OCI-LY1 (cell line): ENCODE results near the gene TMEM196.

ENCODE experiments used
- H2AFZ ChIP-seq: fragments of 200-600 bp; sonication (generic), shearing (Covaris generic); 2 replicates; pipeline ENCODE4 v1.6.0; 2014; ENCODE audit warnings: antibody characterized with exemption, mild to moderate bottlenecking, low read length
- H3F3A ChIP-seq: fragments of 200-600 bp; sonication (generic), shearing (Covaris generic); 2 replicates; pipeline ENCODE4 v1.6.0; 2014; ENCODE audit warnings: mild to moderate bottlenecking, antibody characterized with exemption, low read length, moderate library complexity; ENCODE audit not compliant: insufficient read depth
- H3K27ac ChIP-seq: fragments of 200-600 bp; sonication (generic); 2 replicates; pipeline ENCODE4 v1.5.1; 2014; ENCODE audit warnings: low read length, mixed run types, mild to moderate bottlenecking, low read depth; ENCODE audit not compliant: poor library complexity, severe bottlenecking
- H3K27me3 ChIP-seq: fragments of 200-600 bp; sonication (generic); 2 replicates; pipeline ENCODE4 v1.6.0; 2014; ENCODE audit warnings: antibody characterized with exemption, mild to moderate bottlenecking, low read length, moderate library complexity; ENCODE audit not compliant: insufficient read depth
- H3K36me3 ChIP-seq: fragments of 200-600 bp; sonication (generic); 2 replicates; pipeline ENCODE4 v1.6.1; 2014; ENCODE audit warnings: mild to moderate bottlenecking, antibody characterized with exemption, low read length, moderate library complexity, mixed read lengths; ENCODE audit not compliant: insufficient read depth
- H3K4me1 ChIP-seq: fragments of 200-600 bp; sonication (generic); 2 replicates; pipeline ENCODE4 v1.5.1; 2014; ENCODE audit warnings: mild to moderate bottlenecking, low read length, moderate library complexity; ENCODE audit not compliant: insufficient read depth, severe bottlenecking
- H3K4me2 ChIP-seq: fragments of 200-600 bp; sonication (generic), shearing (Covaris generic); 2 replicates; pipeline ENCODE4 v1.6.1; 2014; ENCODE audit warnings: low read length
- H3K4me3 ChIP-seq: fragments of 200-600 bp; sonication (generic); 2 replicates; pipeline ENCODE4 v1.5.1; 2014; ENCODE audit warnings: low read length, low read depth, mild to moderate bottlenecking, mixed read lengths; ENCODE audit not compliant: poor library complexity, severe bottlenecking
- H3K79me2 ChIP-seq: fragments of 200-600 bp; shearing (Covaris generic); 2 replicates; pipeline ENCODE4 v1.6.1; 2016; ENCODE audit warnings: mixed run types, low read length, mixed read lengths; ENCODE audit not compliant: insufficient read depth
- H3K9ac ChIP-seq: fragments of 200-600 bp; sonication (generic), shearing (Covaris generic); 2 replicates; pipeline ENCODE4 v1.6.1; 2014; ENCODE audit warnings: mild to moderate bottlenecking, low read length, mixed read lengths
- H3K9me2 ChIP-seq: fragments of 200-600 bp; sonication (generic), shearing (Covaris generic); 2 replicates; pipeline ENCODE4 v1.6.1; 2014; ENCODE audit warnings: low read depth, mild to moderate bottlenecking, low read length, mixed read lengths
- H3K9me3 ChIP-seq: fragments of 200-600 bp; shearing (Covaris generic); 2 replicates; pipeline ENCODE4 v1.6.1; 2014; ENCODE audit warnings: low read length, mixed read lengths
- H4K20me1 ChIP-seq: fragments of 200-600 bp; sonication (generic), shearing (Covaris generic); 2 replicates; pipeline ENCODE4 v1.6.0; 2016; ENCODE audit warnings: mild to moderate bottlenecking, low read length; ENCODE audit not compliant: insufficient read depth
- EZH2 ChIP-seq: fragments of 200-600 bp; sonication (generic), shearing (Covaris generic); IDR thresholded peaks from 2 replicates; pipeline ENCODE4 v1.8.0; 2017; ENCODE audit warnings: borderline replicate concordance, mixed run types, mild to moderate bottlenecking, antibody characterized with exemption, low read length, moderate library complexity, mixed read lengths
- TF ChIP-seq, protein P1 (sequence below): fragments of 200-600 bp; sonication (generic), shearing (Covaris generic); IDR thresholded peaks from 2 replicates; pipeline ENCODE4 v1.5.1; 2017; ENCODE audit warnings: mild to moderate bottlenecking, antibody characterized with exemption, low read length, moderate library complexity, mixed read lengths

TMEM196 gene

DNA sequence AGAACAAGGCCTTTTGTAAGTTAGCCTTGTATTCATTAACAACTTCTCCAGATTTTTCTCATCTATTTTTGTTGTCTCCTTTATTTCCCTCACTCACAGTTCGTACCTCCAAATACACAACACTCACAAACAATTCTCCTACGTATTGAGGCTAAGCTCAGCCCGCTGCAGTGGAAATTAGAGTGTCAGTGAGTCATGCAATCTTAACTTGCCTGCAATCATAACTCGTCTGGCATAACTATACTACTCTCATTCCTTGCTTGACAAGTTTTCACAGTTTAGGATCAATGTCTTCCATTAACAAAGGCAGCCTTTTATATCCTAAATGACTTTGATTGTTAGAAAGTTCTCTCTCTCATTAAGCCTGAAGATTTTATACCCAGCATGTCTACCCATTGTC is 23.8 kb downstream of the TMEM196 start:
- Histone ChIP-seq H2AFZ (no peak overlapping the region), H3K9ac (no peak overlapping the region), H3F3A (no peaks in the 10 kb centered on the region), H3K4me1 (no peaks in the 10 kb centered on the region), H3K9me3 (no peaks in the 10 kb centered on the region), H3K36me3 (no peaks in the 10 kb centered on the region), H3K4me2 (no peak overlapping the region), H3K4me3 (no peak overlapping the region), H4K20me1 (no peaks in the 10 kb centered on the region), H3K9me2 (no peaks in the 10 kb centered on the region), H3K27me3 (no peaks in the 10 kb centered on the region), H3K79me2 (no peaks in the 10 kb centered on the region), H3K27ac (no peak overlapping the region)
- TF ChIP-seq, protein P1, sequence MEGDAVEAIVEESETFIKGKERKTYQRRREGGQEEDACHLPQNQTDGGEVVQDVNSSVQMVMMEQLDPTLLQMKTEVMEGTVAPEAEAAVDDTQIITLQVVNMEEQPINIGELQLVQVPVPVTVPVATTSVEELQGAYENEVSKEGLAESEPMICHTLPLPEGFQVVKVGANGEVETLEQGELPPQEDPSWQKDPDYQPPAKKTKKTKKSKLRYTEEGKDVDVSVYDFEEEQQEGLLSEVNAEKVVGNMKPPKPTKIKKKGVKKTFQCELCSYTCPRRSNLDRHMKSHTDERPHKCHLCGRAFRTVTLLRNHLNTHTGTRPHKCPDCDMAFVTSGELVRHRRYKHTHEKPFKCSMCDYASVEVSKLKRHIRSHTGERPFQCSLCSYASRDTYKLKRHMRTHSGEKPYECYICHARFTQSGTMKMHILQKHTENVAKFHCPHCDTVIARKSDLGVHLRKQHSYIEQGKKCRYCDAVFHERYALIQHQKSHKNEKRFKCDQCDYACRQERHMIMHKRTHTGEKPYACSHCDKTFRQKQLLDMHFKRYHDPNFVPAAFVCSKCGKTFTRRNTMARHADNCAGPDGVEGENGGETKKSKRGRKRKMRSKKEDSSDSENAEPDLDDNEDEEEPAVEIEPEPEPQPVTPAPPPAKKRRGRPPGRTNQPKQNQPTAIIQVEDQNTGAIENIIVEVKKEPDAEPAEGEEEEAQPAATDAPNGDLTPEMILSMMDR, result no peak
- no peak for TF ChIP-seq EZH2

DNA sequence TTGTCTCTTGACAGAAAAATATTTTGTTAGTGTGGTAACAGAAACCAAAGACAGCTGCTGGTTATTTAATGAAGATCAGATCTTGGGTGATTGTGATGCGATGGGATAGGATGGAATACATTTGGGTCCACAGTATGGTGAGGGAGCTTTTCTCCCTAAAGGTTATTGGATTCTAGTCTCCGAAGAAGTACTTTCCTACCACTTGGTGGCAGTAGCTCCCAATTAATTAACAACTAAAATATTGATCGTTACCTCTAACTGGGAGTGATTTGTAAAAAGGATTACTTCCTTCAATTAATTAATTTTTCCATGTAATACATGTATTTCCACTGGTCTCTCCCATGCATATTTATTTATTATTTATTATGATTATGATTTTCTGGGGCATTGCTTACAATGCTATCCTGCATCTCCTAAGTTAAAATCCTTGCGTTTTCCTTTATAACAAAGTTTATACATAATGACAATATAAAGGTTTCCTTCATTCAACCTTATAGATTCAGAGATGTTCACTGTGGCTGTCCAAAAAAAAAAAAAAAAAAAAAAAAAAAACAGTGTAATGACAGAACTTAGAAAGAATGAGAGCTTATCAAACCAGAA is 25.6 kb downstream of the TMEM196 start:
- Histone ChIP-seq H3K79me2 (no peaks in the 10 kb centered on the region), H3K27me3 (no peaks in the 10 kb centered on the region), H3K4me2 (no peak overlapping the region), H2AFZ (no peak overlapping the region), H3K9me2 (no peaks in the 10 kb centered on the region), H3K9me3 (no peaks in the 10 kb centered on the region), H3F3A (no peaks in the 10 kb centered on the region), H3K36me3 (no peaks in the 10 kb centered on the region), H3K27ac (no peak overlapping the region), H4K20me1 (no peaks in the 10 kb centered on the region), H3K9ac (no peak overlapping the region), H3K4me3 (no peak overlapping the region), H3K4me1 (no peaks in the 10 kb centered on the region)
- TF ChIP-seq EZH2, result no peak
- TF ChIP-seq, protein P1, result peak; percentile 60

DNA sequence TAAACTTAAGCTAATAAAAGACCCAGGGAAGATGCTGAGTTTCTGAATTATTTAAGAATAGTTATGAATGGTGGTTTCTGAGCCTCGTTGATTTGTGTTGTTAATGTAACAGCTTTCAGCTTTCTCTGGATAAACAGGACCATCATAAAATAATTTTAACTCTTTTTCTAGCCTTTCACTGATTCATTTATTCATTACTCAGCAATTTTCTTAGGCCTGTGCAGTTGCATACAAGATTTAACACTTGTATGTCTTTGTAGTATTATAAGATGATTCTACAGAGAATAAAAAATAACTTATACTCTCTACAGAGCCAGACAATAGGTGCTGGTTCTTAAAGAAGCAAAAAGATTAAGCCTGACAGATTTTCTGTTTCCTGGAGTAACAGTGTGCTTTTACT is 29.3 kb downstream of the TMEM196 start:
- Histone ChIP-seq H3K27me3 (no peaks in the 10 kb centered on the region), H3K9me3 (no peaks in the 10 kb centered on the region), H3K79me2 (no peaks in the 10 kb centered on the region), H3K4me2 (no peak overlapping the region), H3K9me2 (no peaks in the 10 kb centered on the region), H2AFZ (no peak overlapping the region), H3K9ac (no peak overlapping the region), H3K27ac (no peak overlapping the region), H3K36me3 (no peaks in the 10 kb centered on the region), H4K20me1 (no peaks in the 10 kb centered on the region), H3F3A (no peaks in the 10 kb centered on the region), H3K4me3 (no peak overlapping the region), H3K4me1 (no peaks in the 10 kb centered on the region)
- TF ChIP-seq, protein P1, result no peak
- no peak for TF ChIP-seq EZH2
